C4-2B (cell line): ENCODE data around the gene RNF187.

Experiments used
- CTCF ChIP-seq: fragments of 450-650 bp; conservative IDR thresholded peaks from 2 replicates; pipeline ENCODE4 v1.5.1; 2017; ENCODE audit warnings: mild to moderate bottlenecking
- ZFX ChIP-seq: fragments of 450-650 bp; IDR thresholded peaks from 2 replicates; pipeline ENCODE4 v1.6.1; 2017

GRCh38 chr1:228463009-228463558 lies 24.1 kb upstream of the RNF187 start:
- TF ChIP-seq CTCF = no peak
- TF ChIP-seq ZFX = no peak
